ENCODE data around the gene PCDHA7.
"Not testable (repeated sequence)": the region's sequence is repeated elsewhere in the genome, so short reads cannot be mapped to it uniquely, and the experiment has no call there.

The PCDHA7 gene

DNA sequence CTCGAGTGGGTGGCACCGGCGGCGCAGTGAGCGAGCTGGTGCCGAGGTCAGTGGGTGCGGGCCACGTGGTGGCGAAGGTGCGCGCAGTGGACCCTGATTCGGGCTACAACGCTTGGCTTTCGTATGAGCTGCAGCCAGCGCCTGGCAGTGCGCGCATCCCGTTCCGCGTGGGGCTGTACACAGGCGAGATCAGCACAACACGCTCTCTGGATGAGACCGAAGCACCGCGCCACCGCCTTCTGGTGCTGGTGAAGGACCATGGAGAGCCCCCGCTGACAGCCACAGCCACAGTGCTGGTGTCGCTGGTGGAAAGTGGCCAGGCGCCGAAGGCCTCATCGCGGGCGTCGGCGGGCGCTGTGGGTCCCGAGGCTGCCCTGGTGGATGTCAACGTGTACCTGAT, 10.6 kb upstream of the PCDHA7 start:
- no peak for DNase-seq

DNA sequence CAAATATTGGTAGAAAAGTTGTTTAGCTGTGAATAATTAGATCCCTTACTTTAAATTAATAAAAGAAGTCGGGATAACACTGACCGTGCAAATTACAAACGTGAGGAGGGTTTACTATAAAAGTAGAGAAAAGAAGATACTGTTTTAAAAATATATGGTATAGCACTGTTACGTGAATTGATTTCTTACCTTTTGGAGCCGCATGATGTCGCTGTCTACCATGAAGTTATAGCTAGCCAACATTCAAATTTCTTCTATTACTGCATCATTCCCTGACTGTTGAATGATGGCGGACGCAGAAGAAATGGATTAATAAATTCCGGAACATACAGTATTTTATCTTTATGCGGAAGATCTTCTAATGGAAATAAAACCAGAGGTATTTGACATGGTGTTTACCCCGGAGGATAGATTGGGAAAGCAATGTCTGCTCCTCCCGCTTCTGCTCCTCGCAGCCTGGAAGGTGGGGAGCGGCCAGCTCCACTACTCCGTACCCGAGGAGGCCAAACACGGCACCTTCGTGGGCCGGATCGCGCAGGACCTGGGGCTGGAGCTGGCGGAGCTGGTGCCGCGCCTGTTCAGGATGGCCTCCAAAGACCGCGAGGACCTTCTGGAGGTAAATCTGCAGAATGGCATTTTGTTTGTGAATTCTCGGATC, 6.2 kb upstream of the PCDHA7 start, which contains the start of gene PCDHA6:
PCDHA6 (plus strand) TSS at position 257 of the 658 bp plus-strand sequence; CDS start at position 389, 132 bp downstream.
- no peak for DNase-seq

DNA sequence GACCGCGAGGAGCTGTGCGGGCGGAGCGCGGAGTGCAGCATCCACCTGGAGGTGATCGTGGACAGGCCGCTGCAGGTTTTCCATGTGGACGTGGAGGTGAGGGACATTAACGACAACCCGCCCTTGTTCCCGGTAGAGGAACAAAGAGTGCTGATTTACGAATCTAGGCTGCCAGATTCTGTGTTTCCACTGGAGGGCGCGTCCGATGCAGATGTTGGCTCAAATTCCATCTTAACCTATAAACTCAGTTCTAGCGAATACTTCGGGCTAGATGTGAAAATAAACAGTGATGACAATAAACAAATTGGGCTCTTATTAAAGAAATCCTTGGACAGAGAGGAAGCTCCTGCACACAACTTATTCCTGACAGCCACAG, 5.7 kb upstream of the PCDHA7 start:
- DNase-seq, result no peak

DNA sequence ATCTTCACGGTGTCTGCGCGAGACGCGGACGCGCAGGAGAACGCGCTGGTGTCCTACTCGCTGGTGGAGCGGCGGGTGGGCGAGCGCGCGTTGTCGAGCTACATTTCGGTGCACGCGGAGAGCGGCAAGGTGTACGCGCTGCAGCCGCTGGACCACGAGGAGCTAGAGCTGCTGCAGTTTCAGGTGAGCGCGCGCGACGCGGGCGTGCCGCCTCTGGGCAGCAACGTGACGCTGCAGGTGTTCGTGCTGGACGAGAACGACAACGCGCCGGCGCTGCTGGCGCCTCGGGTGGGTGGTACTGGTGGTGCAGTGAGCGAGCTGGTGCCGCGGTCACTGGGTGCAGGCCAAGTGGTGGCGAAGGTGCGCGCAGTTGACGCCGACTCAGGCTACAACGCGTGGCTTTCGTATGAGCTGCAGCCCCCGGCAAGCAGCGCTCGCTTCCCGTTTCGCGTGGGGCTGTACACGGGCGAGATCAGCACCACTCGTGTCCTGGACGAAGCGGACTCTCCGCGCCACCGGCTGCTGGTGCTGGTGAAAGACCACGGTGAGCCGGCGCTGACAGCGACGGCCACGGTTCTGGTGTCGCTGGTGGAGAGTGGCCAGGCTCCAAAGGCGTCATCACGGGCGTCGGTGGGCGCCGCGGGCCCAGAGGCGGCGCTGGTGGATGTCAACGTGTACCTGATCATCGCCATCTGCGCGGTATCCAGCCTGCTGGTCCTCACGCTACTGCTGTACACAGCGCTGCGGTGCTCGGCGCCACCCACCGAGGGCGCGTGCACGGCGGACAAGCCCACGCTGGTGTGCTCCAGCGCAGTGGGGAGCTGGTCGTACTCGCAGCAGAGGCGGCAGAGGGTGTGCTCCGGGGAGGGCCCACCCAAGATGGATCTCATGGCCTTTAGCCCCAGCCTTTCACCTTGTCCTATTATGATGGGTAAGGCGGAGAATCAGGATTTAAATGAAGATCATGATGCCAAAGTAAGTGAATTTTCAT, 4.3 kb upstream of the PCDHA7 start:
- DNase-seq, result not testable (repeated sequence)

DNA sequence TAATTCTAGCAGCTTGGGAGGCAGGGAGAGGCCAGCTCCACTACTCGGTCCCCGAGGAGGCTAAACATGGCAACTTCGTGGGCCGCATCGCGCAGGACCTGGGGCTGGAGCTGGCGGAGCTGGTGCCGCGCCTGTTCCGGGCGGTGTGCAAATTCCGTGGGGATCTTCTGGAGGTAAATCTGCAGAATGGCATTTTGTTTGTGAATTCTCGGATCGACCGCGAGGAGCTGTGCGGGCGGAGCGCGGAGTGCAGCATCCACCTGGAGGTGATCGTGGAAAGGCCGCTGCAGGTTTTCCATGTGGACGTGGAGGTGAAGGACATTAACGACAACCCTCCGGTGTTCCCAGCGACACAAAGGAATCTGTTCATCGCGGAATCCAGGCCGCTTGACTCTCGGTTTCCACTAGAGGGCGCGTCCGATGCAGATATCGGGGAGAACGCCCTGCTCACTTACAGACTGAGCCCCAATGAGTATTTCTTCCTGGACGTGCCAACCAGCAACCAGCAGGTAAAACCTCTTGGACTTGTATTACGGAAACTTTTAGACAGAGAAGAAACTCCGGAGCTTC, 455 bp downstream of the PCDHA7 start:
- DNase-seq, result not testable (repeated sequence)

DNA sequence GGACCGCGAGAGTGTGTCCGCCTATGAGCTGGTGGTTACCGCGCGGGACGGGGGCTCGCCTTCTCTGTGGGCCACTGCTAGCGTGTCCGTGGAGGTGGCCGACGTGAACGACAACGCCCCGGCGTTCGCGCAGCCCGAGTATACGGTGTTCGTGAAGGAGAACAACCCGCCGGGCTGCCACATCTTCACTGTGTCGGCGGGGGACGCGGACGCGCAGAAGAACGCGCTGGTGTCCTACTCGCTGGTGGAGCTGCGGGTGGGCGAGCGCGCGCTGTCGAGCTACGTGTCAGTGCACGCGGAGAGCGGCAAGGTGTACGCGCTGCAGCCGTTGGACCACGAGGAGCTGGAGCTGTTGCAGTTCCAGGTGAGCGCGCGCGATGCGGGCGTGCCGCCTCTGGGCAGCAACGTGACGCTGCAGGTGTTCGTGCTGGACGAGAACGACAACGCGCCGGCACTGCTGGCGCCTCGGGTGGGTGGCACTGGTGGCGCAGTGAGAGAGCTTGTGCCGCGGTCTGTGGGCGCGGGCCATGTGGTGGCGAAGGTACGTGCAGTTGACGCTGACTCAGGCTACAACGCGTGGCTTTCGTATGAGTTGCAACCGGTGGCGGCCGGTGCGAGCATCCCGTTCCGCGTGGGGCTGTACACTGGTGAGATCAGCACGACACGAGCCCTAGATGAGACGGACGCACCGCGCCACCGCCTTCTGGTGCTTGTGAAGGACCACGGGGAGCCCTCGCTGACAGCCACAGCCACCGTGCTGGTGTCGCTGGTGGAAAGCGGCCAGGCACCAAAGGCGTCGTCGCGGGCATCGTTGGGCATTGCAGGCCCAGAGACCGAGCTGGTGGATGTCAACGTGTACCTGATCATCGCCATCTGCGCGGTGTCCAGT, 1.8 kb downstream of the PCDHA7 start:
- no peak for DNase-seq

DNA sequence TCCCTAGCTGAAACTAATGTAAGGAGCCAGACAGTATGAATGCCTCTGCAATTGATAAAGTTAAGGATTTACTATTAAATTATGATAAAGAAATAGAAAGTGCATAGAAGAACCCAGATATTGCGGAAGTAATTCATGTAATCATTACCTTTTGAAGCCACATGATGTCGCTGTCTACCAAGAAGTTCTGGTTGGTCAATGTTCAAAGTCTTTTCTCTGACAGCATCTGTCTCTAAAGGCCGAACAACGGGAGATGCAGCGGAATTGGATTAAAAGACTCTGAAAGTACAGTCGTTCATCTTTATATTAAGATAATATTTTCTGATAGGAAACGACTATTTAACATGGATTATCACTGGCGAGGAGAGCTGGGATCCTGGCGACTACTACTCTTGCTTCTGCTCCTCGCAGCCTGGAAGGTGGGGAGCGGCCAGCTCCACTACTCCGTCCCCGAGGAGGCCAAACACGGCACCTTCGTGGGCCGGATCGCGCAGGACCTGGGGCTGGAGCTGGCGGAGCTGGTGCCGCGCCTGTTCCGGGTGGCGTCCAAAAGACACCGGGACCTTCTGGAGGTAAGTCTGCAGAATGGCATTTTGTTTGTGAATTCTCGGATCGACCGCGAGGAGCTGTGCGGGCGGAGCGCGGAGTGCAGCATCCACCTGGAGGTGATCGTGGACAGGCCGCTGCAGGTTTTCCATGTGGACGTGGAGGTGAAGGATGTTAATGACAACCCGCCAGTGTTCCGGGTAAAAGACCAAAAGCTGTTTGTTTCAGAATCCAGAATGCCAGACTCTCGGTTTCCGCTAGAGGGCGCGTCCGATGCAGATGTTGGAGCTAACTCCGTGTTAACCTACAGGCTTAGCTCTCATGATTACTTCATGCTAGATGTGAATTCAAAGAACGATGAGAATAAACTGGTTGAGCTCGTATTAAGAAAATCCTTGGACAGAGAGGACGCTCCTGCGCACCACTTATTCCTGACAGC, 7.2 kb downstream of the PCDHA7 start, which contains the start of gene PCDHA8:
PCDHA8 (plus strand) TSS at position 210 of the 985 bp plus-strand sequence; CDS start at position 345, 135 bp downstream.
- peak in 1 of 2 donors; percentile 2 for DNase-seq

DNA sequence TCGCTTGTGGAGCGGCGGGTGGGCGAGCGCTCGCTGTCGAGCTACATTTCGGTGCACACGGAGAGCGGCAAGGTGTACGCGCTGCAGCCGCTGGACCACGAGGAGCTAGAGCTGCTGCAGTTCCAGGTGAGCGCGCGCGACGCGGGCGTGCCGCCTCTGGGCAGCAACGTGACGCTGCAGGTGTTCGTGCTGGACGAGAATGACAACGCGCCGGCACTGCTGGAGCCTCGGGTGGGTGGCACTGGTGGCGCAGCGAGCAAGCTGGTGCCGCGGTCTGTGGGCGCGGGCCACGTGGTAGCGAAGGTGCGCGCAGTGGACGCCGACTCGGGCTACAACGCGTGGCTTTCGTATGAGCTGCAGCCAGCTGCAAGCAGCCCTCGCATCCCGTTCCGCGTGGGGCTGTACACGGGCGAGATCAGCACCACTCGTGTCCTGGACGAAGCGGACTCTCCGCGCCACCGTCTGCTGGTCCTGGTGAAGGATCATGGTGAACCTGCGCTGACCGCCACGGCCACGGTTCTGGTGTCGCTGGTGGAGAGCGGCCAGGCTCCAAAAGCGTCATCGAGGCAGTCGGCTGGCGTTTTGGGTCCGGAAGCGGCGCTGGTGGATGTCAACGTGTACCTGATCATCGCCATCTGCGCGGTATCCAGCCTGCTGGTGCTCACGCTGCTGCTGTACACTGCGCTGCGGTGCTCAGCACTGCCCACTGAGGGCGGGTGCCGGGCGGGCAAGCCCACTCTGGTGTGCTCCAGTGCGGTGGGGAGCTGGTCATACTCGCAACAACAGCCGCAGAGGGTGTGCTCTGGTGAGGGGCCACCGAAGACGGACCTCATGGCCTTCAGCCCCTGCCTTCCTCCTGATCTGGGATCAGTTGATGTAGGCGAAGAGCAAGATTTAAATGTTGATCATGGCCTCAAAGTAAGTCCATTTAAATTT, 9.0 kb downstream of the PCDHA7 start:
- no peak for DNase-seq

DNA sequence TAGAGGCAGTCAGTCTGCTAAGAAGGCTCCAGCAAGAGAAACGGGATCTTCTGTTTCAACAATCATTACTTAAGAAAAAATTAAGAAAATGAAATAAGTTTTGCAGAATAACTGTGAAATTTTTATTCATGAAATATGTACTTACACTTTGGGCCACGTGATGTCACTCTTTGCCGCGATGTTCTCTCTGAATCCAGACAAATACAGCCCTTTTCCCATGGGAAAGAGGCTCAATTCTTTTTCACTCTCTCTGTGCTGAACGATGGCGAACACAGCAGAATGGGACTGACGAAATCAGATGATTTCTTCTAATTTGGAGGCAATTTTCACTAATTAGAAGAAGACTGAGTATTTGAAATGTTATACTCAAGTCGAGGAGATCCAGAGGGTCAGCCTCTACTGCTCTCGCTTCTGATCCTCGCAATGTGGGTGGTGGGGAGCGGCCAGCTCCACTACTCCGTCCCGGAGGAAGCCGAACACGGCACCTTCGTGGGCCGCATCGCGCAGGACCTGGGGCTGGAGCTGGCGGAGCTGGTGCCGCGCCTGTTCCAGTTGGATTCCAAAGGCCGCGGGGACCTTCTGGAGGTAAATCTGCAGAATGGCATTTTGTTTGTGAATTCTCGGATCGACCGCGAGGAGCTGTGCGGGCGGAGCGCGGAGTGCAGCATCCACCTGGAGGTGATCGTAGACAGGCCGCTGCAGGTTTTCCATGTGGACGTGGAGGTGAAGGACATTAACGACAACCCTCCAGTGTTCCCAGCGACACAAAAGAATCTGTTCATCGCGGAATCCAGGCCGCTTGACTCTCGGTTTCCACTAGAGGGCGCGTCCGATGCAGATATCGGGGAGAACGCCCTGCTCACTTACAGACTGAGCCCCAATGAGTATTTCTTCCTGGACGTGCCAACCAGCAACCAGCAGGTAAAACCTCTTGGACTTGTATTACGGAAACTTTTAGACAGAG, 14.4 kb downstream of the PCDHA7 start, which contains the start of gene PCDHA9:
PCDHA9 (plus strand) TSS at position 244 of the 964 bp plus-strand sequence; CDS start at position 358, 114 bp downstream.
- not testable (repeated sequence) for DNase-seq

DNA sequence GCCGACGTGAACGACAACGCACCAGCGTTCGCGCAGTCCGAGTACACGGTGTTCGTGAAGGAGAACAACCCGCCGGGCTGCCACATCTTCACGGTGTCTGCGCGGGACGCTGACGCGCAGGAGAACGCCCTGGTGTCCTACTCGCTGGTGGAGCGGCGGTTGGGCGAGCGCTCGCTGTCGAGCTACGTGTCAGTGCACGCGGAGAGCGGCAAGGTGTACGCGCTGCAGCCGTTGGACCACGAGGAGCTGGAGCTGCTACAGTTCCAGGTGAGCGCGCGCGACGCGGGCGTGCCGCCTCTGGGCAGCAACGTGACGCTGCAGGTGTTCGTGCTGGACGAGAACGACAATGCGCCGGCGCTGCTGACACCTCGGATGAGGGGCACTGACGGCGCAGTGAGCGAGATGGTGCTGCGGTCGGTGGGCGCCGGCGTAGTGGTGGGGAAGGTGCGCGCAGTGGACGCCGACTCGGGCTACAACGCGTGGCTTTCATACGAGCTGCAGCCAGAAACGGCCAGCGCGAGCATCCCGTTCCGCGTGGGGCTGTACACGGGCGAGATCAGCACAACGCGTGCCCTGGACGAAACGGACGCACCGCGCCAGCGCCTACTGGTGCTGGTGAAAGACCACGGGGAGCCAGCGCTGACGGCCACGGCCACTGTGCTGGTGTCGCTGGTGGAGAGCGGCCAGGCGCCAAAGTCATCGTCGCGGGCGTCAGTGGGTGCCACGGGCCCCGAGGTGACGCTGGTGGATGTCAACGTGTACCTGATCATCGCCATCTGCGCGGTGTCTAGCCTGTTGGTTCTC, 16.0 kb downstream of the PCDHA7 start:
- not testable (repeated sequence) for DNase-seq

DNA sequence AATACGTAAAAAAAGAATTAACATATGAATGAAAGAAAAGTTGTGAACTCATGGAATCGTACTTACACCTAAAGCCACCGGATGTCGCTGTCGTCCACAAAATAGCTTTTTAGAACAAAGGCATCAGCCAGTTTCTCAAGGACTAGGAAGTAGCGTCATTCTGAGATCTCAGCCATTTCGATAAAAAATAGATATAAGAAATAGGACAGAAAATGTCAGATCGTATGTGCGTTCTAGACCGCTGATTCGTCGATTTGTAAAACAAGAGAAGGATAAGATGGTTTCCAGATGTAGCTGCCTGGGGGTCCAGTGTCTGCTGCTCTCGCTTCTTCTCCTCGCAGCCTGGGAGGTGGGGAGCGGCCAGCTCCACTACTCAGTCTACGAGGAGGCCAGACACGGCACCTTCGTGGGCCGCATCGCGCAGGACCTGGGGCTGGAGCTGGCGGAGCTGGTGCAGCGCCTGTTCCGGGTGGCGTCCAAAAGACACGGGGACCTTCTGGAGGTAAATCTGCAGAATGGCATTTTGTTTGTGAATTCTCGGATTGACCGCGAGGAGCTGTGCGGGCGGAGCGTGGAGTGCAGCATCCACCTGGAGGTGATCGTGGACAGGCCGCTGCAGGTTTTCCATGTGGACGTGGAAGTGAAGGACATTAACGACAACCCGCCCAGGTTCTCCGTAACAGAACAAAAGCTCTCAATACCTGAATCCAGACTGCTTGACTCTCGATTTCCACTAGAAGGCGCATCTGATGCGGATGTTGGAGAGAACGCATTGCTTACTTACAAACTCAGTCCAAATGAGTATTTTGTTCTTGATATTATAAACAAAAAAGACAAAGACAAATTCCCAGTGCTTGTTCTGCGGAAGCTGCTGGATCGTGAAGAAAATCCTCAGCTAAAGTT, 22.0 kb downstream of the PCDHA7 start, which contains the start of gene PCDHA10:
PCDHA10 (plus strand) TSS at position 126 of the 903 bp plus-strand sequence; CDS start at position 278, 152 bp downstream.
- no peak for DNase-seq

DNA sequence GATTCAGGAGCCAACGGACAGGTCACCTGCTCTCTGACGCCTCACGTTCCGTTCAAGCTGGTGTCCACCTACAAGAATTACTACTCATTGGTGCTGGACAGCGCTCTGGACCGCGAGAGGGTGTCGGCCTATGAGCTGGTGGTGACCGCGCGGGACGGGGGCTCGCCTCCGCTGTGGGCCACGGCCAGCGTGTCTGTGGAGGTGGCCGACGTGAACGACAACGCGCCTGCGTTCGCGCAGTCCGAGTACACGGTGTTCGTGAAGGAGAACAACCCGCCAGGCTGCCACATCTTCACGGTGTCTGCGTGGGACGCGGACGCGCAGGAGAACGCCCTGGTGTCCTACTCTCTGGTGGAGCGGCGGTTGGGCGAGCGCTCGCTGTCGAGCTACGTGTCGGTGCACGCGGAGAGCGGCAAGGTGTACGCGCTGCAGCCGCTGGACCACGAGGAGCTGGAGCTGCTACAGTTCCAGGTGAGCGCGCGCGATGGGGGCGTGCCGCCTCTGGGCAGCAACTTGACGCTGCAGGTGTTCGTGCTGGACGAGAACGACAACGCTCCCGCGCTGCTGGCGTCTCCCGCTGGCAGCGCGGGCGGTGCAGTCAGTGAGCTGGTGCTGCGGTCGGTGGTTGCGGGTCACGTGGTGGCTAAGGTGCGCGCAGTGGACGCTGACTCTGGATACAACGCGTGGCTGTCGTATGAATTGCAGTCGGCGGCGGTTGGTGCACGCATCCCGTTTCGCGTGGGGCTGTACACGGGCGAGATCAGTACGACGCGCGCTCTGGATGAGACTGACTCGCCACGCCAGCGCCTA, 23.3 kb downstream of the PCDHA7 start:
- no peak for DNase-seq

DNA sequence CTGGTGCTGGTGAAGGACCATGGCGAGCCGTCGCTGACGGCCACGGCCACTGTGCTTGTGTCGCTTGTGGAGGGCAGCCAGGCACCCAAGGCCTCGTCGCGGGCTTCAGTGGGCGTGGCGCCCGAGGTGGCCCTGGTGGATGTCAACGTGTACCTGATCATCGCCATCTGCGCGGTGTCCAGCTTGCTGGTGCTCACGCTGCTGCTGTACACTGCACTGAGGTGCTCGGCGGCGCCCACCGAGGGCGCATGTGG, 23.8 kb downstream of the PCDHA7 start:
- no peak for DNase-seq

DNA sequence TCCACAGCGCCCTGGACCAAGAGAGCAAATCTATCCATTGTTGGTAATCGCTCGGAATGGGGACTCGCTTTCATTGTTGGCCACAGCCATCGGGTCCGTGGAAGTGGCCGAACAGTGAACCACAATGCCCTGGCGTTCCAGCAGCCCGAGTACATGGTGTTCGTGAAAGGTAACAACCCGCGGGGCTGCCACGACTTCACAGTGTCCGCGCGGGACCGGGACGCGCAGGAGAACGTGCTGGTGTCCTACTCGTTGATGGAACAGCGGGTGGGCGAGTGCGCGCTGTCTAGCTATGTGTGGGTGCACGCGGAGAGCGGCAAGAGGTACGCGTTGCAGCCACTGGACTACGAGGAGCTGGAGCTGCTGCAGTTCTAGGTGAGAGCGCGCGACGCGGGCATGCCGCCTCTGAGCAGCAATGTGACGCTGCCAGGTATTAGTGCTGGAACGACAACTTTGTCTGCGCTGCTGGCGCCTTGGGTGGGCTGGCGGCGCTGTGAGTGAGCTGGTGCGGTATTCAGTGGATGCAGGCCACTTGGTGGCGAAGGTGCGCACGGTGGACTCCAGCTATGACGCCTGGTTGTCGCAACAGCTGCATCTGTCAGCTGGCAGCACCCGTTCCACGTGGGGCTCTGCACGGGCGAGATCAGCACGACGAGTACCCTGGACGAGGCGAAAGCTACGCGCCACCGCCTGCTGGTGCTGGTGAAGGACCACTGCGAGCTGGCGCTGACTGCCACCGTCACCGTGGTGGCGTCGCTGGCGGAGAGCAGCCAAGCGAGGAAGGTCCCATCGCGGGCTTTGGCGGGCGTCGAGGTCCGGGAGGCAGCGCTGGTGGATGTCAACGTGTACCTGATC, 28.6 kb downstream of the PCDHA7 start:
- no peak for DNase-seq

All from inflammatory macrophage (primary cell).